ENCODE results near the gene NKAP.
"Not testable (repeated sequence)": the region's sequence is repeated elsewhere in the genome, so short reads cannot be mapped to it uniquely, and the experiment has no call there.

The NKAP gene

DNA sequence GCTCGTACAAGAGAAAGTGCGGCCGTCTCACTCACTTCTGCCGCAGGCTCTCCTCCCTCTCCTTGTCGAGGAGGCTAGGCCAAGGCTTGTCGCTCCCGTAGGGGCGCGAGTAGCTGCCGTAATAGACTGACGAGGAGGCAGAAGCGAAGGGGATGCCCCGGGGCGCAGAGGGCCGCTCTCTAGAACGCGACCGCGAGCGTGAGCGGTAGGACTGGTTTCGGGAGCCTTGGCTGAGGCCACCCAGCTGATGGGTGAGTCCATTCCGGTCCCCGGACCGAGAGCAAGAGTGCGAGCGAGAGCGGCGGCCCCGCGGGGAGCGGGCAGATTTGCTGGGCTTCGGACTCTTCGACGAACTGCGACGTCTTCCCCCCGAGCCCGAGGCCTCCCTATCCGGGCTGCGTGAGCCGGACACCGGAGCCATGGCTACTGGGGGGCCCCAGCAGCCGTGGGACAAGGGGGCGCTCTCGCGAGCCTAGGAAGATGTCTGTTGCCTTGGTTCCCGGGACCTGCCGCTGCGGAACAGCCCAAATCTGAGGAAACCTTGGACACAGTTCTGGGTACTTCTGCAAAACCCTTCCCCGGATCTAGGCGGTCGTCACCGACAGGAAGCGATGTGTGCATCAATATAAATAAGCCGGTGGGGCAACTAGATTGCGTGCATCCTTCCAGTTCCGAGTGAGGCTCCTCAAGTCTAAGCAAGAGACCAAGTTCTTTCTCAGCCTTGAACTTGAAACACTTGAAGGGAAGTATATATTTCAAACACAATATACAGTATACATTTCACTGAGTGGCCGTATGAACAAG lies at the start of gene NKAP:
NKAP (minus strand) TSS at position 567 of the 804 bp plus-strand sequence; CDS start at position 421, 146 bp downstream.
- FAIRE-seq (peak; percentile 97), DNase-seq (ENCODE audit: insufficient read length, low spot score) (peak; percentile 44)

DNA sequence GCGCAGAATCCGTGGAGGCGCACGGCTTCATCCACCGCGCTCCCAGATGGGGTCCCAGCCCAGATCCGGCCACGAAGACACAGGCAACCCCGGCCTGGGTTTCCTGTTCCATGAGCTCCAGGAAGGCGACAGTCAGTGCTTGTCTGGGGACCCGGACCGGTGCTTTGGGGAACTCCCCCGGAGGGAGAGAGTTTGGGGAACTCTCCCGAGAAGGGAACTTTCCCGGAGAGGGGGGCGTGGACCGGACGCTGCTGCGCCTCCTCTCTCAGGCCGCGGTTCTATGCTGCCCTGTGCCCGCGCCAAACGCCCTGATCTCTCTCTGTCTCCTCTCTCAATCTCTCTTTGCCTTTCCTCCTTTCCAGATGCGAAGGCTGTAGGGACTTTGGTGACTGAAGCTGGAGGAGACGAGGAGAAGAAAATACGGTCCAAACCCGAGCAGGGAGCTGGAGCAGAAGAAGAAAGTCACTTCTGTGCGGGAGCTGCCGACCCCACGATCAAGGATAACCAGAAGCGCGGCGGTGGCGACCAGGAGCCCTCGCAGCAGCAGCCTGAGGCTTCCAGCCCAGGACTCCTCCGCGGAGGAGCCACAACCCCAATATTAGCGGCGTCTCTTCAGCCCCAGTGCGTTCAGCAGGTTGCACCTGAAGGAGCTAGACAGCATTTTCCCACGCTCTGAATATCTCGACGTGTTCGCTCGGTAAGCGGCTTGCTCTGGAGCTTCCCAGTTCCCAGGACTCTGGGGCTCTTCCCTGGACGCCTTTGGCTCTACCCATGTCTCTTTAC lies 47.6 kb upstream of the NKAP start:
- peak; percentile 11 for FAIRE-seq

DNA sequence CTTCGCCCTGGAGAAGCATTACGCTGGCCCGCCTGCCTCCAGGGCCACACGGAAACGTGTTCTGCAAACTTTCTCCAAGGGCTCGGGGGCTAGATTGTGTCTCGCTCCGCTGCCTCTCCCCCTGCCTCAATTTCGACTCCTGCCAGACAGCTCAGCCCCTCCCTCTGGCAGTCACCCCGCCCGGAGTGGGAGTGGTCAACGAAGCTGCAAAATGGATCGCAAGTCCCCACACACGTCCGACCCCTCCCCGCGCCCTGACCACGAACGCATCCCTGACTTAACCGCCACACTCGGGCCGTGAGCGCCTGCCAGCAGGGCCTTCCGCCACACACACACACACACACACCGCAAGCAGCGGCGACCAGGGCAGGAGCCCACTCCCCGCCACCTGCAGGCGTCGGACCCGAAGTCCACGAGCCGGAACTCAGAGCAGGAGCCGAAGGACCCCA lies 47.0 kb upstream of the NKAP start:
- DNase-seq (ENCODE audit: insufficient read length, low spot score) (no peak), FAIRE-seq (no peak)

More for the DNA sequence above, 47.6 kb upstream of the NKAP start:
- DNase-seq (ENCODE audit: insufficient read length, low spot score) = no peak

DNA sequence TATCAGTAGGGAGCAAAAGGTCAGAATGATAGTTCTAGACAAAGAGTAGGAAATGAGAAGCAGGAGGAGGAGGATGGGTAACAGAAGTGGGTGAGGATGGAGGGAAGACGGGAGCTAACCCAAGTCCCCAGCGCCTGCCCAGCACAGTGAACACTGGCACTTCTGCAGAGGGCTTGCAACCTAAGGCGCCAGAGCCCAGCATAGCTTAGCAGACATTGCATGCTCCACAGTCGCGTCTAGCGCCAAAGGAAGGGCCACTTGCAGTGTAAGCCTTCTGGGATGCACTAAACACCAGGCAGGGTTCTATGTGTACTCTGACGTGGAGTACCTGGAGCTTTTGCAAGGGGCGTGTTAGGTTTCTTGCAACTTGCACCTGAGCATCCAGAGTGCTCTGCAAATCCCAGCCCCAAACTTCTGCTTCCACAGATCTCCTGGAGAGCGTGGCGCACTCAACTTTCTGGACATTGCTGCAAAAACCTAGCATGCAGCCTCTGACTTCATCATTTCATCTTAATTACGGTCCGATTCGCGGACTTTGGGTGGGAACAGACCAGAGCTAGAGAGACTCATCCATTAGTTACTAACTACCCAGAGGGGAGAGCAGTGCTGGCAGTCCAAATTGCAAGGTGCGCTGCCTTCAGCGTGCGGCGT lies 46.5 kb upstream of the NKAP start:
- DNase-seq (ENCODE audit: insufficient read length, low spot score) = no peak
- FAIRE-seq = no peak

DNA sequence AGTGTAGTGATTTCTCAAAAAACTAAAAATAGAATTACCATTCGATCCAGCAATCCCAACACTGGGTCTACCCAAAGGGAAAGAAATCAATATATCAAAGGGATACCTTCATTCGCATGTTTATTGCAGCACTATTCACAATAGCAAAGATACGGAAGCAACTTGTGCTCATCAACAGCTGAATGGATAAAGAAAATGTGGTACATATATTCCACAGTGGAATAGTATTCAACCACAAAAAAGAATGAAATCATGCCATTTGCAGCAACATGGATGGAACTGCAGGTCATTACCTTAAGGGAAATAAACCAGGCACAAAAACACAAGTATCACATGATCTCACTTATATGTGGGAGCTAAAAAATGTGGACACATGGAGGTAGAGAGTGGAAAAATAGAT lies 42.7 kb upstream of the NKAP start:
- DNase-seq (ENCODE audit: insufficient read length, low spot score) = no peak
- no peak for FAIRE-seq

DNA sequence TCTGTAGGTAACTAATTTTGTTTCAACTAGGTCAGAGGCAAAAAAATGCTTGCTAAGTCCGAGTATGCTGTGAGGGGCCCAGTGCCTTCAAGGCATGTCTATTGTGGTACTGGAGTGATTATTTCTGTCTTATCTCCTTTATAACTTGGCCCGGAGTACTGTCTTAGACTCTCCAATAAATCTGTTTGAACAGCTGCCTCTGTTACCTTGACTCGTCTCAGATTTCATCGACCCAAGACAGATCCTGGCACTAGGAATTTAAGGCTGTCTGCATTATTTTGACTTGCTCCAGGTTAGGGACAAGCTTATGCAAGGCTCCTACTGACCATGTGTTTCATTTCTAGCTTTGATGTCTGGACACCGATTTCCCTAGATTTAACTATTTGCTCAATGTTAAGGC lies 41.1 kb upstream of the NKAP start:
- no peak for DNase-seq (ENCODE audit: insufficient read length, low spot score)
- FAIRE-seq = no peak

- FAIRE-seq (no peak), DNase-seq (ENCODE audit: insufficient read length, low spot score) (no peak)
These were observed 39.9 kb upstream of the NKAP start for GRCh38 chrX:119983494-119983893.

- DNase-seq (ENCODE audit: insufficient read length, low spot score) = no peak
- FAIRE-seq = no peak
These were observed 38.6 kb upstream of the NKAP start for GRCh38 chrX:119982145-119982544.

GRCh38 chrX:119981286-119982070 lies 37.9 kb upstream of the NKAP start:
- peak; percentile 87 for FAIRE-seq

GRCh38 chrX:119977172-119977571 lies 33.6 kb upstream of the NKAP start:
- not testable (repeated sequence) for FAIRE-seq; DNase-seq (ENCODE audit: insufficient read length, low spot score)

More at GRCh38 chrX:119981286-119982070, 37.9 kb upstream of the NKAP start:
- DNase-seq (ENCODE audit: insufficient read length, low spot score) = peak; percentile 15

DNA sequence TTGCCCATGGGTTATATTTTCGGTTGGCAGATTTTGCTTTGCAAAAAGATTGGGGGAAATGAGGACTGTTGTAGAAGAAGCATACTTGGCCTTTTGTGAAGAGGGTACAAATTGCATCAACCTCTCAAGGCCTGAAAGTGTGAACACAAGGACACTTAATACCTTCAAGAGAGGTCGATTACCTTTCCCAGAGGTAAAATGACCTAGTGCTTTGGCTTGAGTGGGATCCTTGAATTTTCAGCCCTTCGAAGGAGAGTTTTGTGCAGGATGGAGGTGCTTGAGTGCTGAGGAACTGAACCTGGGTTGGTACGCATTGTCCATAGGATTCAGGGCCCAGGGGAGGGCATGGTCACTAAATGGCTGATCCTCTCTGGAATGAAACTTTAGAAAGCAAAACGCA lies 27.6 kb upstream of the NKAP start:
- FAIRE-seq (no peak), DNase-seq (ENCODE audit: insufficient read length, low spot score) (no peak)

DNA sequence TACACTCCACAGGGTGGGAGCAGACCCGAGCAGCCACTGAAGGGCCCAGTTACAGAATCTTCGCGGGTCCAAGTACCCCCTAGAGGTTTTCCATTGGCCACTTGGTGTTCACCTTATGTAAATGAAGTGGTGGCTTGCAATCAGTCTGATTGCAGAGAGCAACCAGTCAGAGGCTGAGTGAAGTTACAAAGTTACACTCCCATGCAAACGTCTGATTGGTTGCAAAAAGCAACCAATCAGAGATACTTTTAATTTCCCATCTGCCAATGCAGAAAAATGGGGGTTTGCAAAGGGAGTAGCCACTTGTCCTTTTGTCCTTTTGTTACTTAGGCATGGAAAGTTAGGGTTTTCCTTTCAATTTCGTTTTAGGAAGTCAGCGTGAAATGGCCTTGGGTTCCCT lies 27.0 kb upstream of the NKAP start:
- DNase-seq (ENCODE audit: insufficient read length, low spot score) = no peak
- no peak for FAIRE-seq

- not testable (repeated sequence) for DNase-seq (ENCODE audit: insufficient read length, low spot score); FAIRE-seq
These were observed 23.3 kb upstream of the NKAP start for GRCh38 chrX:119966837-119967236.

DNA sequence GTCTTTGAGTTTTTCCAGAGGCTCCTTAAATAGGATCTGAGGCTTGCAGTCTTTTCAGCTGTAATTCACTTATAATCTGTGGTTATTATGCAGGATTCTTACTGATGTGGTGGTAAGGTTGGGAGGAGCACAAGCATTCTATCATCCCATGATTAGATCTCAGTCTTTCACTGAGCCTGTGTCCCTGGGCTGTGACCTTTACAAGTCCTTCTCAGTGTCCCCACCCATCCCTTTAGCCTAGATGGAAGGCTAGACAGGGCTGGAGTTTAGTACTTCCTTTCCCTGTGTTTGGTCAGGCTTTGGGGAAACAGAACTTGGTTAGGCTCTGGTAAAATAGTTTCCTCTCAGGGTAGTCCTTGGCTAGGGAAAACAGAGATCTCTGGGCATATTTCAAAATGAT lies 17.1 kb upstream of the NKAP start:
- DNase-seq (ENCODE audit: insufficient read length, low spot score) (no peak), FAIRE-seq (no peak)

DNA sequence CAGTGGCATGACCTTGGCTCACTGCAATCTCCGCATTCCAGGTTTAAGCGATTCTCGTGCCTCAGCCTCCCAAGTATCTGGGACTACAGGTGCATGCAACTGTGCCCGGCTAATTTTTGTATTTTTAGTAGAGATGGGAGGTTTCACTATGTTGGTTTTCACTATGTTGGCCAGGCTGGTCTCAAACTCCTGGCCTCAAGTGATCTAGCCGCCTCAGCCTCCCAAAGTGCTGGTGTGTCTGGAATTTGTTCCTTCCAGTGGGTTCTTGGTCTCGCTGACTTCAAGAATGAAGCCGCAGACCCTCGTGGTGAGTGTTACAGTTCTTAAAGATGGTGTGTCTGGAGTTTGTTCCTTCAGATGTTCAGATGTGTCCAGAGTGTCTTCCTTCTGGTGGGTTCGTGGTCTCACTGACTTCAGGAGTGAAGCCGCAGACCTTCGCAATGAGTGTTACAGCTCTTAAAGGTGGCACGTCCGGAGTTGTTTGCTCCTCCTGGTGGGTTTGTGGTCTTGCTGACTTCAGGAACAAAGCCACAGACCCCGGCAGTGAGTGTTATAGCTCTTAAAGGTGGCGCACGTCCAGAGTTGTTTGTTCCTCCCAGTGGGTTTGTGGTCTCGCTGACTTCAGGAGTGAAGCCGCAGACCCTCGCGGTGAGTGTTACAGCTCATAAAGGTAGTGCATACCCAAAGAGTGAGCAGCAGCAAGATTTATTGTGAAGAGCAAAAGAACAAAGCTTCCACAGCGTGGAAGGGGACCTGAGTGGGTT lies 12.4 kb upstream of the NKAP start:
- FAIRE-seq; DNase-seq (ENCODE audit: insufficient read length, low spot score): not testable (repeated sequence)

- no peak for DNase-seq (ENCODE audit: insufficient read length, low spot score)
- no peak for FAIRE-seq
These were observed 10.8 kb upstream of the NKAP start for GRCh38 chrX:119954374-119954773.

DNA sequence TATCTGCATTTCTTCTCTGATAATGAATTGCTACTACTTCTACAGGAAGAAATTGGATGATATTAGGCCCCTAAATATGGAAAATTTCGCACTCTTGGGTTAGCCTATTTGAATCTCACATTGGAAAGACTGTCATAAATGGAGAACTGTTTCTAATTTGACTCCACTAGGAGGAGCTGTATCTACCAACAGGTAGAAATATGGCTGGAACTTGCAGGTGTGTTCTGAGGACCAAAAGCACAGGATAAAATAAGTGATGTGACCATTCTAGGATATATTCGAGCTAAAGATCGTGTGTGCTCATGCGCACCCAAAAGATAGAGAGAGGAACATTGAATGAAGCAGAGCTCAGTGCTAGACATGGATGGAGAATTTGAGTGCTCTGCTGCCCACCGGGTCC lies 4.8 kb upstream of the NKAP start:
- no peak for DNase-seq (ENCODE audit: insufficient read length, low spot score)

DNA sequence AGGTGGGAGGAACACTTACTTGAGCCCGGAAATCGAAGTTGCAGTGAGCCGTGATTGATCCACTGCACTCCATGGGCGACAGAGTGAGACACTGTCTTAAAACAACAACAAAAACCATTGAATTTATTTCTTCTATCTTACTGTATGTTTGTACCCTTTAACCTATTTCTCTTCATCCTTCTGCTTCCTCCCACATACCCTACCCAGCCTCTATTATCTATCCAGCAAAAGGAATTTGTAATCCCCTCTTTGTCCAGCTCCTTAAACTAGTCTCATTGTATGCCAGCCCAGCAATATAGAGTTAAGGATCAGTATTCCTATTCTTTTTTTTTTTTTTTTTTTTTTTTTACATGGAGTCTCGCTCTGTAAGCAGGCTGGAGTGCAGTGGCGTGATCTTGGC lies 1.9 kb upstream of the NKAP start:
- DNase-seq (ENCODE audit: insufficient read length, low spot score) (no peak), FAIRE-seq (no peak)

More for the DNA sequence above, 4.8 kb upstream of the NKAP start:
- peak; percentile 68 for FAIRE-seq

GRCh38 chrX:119942831-119943184 lies 743 bp downstream of the NKAP start:
- DNase-seq (ENCODE audit: insufficient read length, low spot score) = no peak

More at GRCh38 chrX:119942831-119943184, 743 bp downstream of the NKAP start:
- FAIRE-seq = no peak
